Femur (tissue), 1 donor: Measurements from ENCODE around the gene SART1.

Experiments used
- DNase-seq: peaks from one replicate; pipeline ENCODE4 v3.0.0-alpha.2; 2017

The SART1 gene

GRCh38 chr11:65968600-65969482 lies 7.3 kb downstream of the SART1 start:
- no peak for DNase-seq

GRCh38 chr11:65972116-65972515 lies 10.6 kb downstream of the SART1 start:
- DNase-seq = no peak

GRCh38 chr11:65973439-65974110 lies 12.0 kb downstream of the SART1 start:
- no peak for DNase-seq

DNA sequence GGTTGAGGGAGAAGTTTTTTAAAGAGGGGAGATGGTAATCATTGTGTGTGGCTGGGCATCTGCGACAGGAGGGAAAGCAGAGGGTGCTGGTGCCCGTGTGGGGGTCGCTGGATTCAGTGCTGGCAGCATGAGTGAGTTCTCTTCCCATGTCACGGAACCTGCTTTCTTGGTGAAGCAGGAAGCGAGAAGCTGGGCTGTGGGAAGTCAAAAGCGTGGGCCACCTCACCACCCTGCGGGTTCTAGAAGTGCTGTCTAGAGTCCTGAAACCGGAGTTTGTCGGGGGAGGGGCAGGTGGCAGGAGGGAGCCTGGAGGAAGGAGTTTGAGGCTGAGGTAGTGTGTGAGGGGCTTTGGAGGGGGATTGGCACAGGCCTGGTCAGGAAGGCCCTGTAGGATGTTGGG lies 14.2 kb downstream of the SART1 start:
- DNase-seq = no peak

DNA sequence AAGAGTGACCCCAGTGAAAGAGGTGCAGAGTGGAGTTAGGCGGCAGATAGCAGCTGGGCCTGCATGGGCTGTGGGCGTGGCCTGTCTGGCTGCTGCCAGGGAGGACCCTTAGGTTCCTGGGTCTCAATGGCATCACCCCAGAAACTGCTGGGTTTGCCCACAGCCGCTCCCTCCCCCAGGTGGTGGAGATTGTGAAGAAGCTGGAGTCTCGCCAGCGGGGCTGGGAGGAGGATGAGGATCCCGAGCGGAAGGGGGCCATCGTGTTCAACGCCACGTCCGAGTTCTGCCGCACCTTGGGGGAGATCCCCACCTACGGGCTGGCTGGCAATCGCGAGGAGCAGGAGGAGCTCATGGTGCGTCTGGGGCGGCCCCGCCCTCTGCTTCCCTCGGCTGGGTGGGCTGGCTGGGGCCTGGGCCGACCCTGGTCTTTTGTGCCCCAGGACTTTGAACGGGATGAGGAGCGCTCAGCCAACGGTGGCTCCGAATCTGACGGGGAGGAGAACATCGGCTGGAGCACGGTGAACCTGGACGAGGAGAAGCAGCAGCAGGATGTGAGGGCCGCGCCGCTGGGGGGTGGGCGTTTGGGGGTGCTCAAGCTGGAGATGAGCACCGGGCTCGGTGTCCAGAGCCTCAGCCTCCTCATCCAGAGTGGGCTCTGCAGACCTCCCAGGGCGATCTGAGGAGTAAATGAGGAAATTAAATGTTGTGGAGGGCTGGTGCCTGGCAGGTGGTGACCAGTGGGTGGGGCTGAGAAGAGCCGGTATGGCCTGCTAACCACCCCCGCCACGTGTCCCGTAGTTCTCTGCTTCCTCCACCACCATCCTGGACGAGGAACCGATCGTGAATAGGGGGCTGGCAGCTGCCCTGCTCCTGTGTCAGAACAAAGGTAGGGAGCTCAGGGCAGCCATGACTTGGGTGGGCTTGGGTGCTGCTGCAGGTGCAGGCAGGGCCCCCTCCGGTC lies 15.0 kb downstream of the SART1 start:
- DNase-seq = no peak

- DNase-seq = no peak
These were observed 16.3 kb downstream of the SART1 start for GRCh38 chr11:65977621-65978390.

- DNase-seq = no peak
These were observed 17.1 kb downstream of the SART1 start for GRCh38 chr11:65978391-65979238.

DNA sequence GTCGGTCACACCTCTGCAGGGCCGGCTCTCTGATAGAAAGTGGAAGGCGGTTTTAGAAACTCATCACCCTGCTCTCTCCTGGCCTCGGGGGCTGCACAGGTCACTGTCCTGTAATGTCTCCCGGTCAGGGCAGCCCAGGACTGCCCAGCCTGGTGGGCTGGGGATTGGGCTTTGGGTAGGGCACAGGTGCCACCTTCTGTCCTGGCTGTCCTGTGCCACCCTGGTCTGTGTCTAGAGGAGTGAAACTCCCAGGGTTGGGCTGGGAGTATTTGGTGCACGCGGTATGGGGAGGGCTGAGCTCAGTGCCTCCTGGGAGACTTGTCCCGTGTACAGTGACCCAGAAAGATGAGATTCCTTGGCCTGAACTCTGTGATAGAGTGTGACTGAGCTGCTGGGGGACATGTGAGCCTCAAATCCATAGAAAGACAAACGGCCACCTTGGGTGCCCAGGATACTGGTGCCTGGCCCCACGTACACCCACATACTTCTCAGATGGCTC lies 17.8 kb downstream of the SART1 start:
- DNase-seq = no peak

GRCh38 chr11:65981101-65981740 lies 19.7 kb downstream of the SART1 start:
- no peak for DNase-seq

DNA sequence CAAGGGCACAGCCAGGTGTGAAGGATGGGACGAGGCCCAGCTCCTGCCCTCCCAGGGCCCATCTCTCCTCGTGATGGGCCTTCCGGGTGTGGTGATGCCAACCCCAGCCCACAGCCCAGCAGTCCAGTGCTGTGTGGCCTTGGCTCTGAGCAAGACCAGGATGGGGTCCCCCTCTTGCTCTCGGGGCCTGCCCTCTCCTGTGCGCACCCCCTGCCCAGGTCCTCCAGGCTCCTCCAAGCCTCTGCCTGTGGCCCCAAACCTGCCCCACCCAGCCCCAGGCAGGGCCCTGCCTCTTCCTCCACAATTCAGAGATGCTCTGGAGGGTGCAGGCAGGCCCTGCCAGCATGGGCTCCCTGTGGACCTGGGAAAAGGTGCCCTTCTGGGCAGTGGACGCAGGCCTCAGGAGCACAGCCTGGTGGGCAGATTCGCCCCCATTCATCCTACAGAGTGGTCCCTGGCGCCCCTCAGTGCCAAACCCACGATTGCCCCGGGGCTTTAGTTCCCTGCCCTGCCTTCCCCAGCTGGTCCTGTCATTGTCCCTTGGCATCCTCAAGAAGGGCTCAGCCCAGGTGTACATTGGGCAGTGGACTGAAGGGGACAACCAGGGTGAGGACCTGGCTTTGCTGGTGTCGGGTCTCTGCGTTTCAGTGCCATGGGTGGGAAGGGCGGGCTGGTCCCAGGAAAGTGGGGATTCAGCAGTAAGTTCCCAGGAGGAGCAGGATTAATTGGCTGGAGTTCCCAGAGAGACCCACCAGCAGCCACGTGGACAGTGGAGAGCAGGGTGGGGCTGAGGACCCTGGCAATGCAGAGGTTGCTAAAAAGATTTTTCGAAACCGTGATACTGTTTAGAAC lies 20.7 kb downstream of the SART1 start:
- no peak for DNase-seq

- no peak for DNase-seq
These were observed 21.5 kb downstream of the SART1 start for GRCh38 chr11:65982824-65983588.

GRCh38 chr11:65983589-65983987 lies 22.1 kb downstream of the SART1 start:
- DNase-seq = no peak

DNA sequence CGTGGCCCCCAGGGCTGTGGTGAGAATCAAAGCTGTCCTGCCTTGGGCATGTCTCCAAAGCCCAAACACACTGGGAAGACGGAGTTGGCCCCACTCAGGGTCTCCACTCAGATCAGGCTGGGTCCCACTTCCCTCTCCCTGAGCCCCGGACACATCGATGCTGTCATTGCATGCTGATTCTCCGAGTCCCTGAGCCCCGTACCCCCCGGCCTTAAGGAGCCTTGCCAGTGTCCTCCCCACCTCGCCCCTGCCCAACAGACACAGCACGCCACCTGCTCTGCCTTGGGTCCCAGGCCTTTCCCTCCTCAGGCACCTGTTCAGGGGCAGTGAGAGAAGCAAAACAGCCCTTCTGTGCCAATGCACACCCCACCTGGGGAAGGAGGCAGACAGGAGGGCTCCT lies 25.8 kb downstream of the SART1 start:
- DNase-seq = no peak

GRCh38 chr11:65988791-65989592 lies 27.5 kb downstream of the SART1 start:
- peak; percentile 95 for DNase-seq

DNA sequence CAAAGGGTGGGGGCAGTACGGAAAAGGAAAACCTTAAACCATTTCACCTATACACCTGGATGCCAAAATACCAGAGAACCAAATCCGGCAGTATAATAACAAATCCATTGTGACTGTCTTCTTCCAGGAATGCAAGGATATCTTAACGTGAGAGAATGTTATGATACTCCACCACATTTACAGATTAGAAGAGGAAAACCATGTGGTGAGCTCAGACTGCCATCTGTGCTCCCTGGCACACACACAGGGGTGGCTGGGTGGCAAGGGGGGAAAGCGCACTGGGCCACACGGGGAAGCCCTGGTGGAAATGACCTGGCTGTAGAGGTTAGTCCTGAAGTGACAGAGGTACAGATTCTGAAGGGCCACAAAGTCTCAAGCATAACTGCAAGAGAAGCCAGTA lies 30.5 kb downstream of the SART1 start:
- DNase-seq = no peak

- no peak for DNase-seq
These were observed 35.8 kb downstream of the SART1 start for GRCh38 chr11:65997286-65997685.

DNA sequence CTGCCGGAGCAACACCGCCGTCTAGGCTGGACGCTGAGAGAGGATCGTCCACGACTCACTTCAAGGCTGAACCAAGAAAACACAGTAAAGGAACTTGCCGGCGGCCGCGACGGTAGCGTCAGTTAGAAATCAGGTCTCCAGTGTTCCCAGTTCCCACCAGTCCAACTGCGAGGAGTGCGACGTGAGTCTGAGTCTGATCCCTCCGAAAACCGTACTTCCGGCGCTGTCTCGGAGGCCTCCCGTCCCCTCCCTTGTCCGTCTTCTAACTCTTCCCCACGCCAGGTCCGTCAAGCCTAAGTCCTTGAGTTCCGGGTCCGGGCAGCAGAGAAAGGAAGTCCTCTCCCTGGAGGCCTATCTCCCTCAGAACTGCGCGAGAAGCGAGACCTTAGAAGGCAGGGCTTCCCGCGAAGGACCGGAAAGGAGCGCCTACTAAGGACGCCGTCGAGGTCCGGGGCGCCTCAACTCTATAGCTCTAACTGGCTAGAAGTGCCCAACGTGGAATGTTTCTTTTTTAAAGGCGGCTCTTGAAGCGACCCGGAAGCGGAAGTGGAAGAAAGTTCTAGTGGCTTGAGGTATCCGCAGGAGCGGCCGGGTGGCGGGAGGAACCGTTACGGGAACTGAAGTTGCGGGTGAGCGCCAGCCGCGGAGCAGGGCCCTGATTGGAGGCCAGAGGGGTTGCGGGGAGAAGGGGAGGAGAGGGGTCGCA lies 40.6 kb downstream of the SART1 start, which contains the start of the genes BANF1 and EIF1AD:
TSS of gene BANF1 (plus strand) at position 562 of the 706 bp plus-strand sequence. CDS start 748 bp downstream, outside the sequence.
TSS of gene EIF1AD (minus strand) at position 216 of the 706 bp plus-strand sequence. CDS start 1,768 bp downstream, outside the sequence.
- peak; percentile 97 for DNase-seq
